ENCODE measurements around the gene ODF4.
"Not testable (repeated sequence)": the region's sequence is repeated elsewhere in the genome, so short reads cannot be mapped to it uniquely, and the experiment has no call there.

DNA sequence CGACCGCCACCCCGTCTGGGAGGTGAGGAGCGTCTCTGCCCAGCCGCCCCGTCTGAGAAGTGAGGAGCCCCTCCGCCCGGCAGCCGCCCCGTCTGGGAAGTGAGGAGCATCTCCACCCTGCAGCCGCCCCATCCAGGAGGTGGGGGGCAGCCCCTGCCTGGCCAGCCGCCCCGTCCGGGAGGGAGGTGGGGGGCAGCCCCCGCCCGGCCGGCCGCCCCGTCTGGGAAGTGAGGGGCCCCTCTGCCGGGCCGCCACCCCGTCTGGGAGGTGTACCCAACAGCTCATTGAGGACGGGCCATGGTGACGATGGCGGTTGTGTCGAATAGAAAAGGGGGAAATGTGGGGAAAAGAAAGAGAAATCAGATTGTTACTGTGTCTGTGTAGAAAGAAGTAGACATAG is 34.2 kb downstream of the ODF4 start:
- TF ChIP-seq, protein P1, sequence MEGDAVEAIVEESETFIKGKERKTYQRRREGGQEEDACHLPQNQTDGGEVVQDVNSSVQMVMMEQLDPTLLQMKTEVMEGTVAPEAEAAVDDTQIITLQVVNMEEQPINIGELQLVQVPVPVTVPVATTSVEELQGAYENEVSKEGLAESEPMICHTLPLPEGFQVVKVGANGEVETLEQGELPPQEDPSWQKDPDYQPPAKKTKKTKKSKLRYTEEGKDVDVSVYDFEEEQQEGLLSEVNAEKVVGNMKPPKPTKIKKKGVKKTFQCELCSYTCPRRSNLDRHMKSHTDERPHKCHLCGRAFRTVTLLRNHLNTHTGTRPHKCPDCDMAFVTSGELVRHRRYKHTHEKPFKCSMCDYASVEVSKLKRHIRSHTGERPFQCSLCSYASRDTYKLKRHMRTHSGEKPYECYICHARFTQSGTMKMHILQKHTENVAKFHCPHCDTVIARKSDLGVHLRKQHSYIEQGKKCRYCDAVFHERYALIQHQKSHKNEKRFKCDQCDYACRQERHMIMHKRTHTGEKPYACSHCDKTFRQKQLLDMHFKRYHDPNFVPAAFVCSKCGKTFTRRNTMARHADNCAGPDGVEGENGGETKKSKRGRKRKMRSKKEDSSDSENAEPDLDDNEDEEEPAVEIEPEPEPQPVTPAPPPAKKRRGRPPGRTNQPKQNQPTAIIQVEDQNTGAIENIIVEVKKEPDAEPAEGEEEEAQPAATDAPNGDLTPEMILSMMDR (IDR thresholded peaks at IDR 0.05), result not testable (repeated sequence)
- TF ChIP-seq SMC3 (IDR thresholded peaks at IDR 0.05; ENCODE audit: low read depth, low read length); YY1 (IDR thresholded peaks at IDR 0.05; ENCODE audit: low read depth); SIN3A (IDR thresholded peaks at IDR 0.05; ENCODE audit: borderline replicate concordance, low read depth, low read length); NRF1 (IDR thresholded peaks at IDR 0.05; ENCODE audit: low read depth, low read length); RCOR1 (IDR thresholded peaks at IDR 0.05; ENCODE audit: low read length); POLR2AphosphoS5 (IDR thresholded peaks at IDR 0.05; ENCODE audit: low read depth, low read length); GATA2 (CRISPR knock-in tag; IDR thresholded peaks at IDR 0.05); RFX5 (IDR thresholded peaks at IDR 0.05; ENCODE audit: low read length); MXI1 (IDR thresholded peaks at IDR 0.05; ENCODE audit: low read depth, low read length): not testable (repeated sequence)
- TF ChIP-seq, protein P2, sequence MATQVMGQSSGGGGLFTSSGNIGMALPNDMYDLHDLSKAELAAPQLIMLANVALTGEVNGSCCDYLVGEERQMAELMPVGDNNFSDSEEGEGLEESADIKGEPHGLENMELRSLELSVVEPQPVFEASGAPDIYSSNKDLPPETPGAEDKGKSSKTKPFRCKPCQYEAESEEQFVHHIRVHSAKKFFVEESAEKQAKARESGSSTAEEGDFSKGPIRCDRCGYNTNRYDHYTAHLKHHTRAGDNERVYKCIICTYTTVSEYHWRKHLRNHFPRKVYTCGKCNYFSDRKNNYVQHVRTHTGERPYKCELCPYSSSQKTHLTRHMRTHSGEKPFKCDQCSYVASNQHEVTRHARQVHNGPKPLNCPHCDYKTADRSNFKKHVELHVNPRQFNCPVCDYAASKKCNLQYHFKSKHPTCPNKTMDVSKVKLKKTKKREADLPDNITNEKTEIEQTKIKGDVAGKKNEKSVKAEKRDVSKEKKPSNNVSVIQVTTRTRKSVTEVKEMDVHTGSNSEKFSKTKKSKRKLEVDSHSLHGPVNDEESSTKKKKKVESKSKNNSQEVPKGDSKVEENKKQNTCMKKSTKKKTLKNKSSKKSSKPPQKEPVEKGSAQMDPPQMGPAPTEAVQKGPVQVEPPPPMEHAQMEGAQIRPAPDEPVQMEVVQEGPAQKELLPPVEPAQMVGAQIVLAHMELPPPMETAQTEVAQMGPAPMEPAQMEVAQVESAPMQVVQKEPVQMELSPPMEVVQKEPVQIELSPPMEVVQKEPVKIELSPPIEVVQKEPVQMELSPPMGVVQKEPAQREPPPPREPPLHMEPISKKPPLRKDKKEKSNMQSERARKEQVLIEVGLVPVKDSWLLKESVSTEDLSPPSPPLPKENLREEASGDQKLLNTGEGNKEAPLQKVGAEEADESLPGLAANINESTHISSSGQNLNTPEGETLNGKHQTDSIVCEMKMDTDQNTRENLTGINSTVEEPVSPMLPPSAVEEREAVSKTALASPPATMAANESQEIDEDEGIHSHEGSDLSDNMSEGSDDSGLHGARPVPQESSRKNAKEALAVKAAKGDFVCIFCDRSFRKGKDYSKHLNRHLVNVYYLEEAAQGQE (IDR thresholded peaks at IDR 0.05; ENCODE audit: low read depth, low read length), result not testable (repeated sequence)
- TF ChIP-seq, protein P3, sequence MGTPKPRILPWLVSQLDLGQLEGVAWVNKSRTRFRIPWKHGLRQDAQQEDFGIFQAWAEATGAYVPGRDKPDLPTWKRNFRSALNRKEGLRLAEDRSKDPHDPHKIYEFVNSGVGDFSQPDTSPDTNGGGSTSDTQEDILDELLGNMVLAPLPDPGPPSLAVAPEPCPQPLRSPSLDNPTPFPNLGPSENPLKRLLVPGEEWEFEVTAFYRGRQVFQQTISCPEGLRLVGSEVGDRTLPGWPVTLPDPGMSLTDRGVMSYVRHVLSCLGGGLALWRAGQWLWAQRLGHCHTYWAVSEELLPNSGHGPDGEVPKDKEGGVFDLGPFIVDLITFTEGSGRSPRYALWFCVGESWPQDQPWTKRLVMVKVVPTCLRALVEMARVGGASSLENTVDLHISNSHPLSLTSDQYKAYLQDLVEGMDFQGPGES (IDR thresholded peaks at IDR 0.05; ENCODE audit: low read depth, low read length), result not testable (repeated sequence)
- TF ChIP-seq, protein P4, sequence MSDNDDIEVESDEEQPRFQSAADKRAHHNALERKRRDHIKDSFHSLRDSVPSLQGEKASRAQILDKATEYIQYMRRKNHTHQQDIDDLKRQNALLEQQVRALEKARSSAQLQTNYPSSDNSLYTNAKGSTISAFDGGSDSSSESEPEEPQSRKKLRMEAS (IDR thresholded peaks at IDR 0.05; ENCODE audit: low read depth), result not testable (repeated sequence)
